WERI-Rb-1 (cell line): ENCODE data around the gene DAB1.

Source experiments
- DNase-seq: peaks from one replicate; pipeline ENCODE4 v3.0.0-alpha.2; 2020
- H3K27ac ChIP-seq: fragments of 250-450 bp; sonication (Bioruptor Pico); 2 replicates; pipeline ENCODE4 v1.5.1; 2020; ENCODE audit warnings: mild to moderate bottlenecking, moderate library complexity
- H3K27me3 ChIP-seq: fragments of 250-450 bp; sonication (Bioruptor Pico); 2 replicates; pipeline ENCODE4 v1.5.1; 2021; ENCODE audit warnings: mild to moderate bottlenecking, low read depth, moderate library complexity; ENCODE audit not compliant: insufficient read depth, severe bottlenecking
- H3K36me3 ChIP-seq: fragments of 250-450 bp; sonication (Bioruptor Pico); 2 replicates; pipeline ENCODE4 v1.5.1; 2020; ENCODE audit warnings: mild to moderate bottlenecking, moderate library complexity
- H3K4me3 ChIP-seq: 2 replicates; pipeline ENCODE4 v1.5.1; 2011; ENCODE audit warnings: low read depth, mild to moderate bottlenecking, control low read depth, low read length
- H3K9me3 ChIP-seq: fragments of 250-450 bp; sonication (Bioruptor Pico); 2 replicates; pipeline ENCODE4 v1.5.1; 2021; ENCODE audit warnings: mild to moderate bottlenecking, moderate library complexity; ENCODE audit not compliant: severe bottlenecking
- TF ChIP-seq, protein P1 (sequence below): IDR thresholded peaks from 2 replicates; pipeline ENCODE4 v1.5.1; 2011; ENCODE audit warnings: low read depth, mild to moderate bottlenecking, control low read depth, inconsistent platforms, low read length

DAB1 gene

GRCh38 chr1:57204942-57205787 is 218.7 kb downstream of the DAB1 start:
- no peaks in the 10 kb centered on the region for H3K9me3 ChIP-seq
- no peaks in the 10 kb centered on the region for H3K27me3 ChIP-seq
- TF ChIP-seq, protein P1, sequence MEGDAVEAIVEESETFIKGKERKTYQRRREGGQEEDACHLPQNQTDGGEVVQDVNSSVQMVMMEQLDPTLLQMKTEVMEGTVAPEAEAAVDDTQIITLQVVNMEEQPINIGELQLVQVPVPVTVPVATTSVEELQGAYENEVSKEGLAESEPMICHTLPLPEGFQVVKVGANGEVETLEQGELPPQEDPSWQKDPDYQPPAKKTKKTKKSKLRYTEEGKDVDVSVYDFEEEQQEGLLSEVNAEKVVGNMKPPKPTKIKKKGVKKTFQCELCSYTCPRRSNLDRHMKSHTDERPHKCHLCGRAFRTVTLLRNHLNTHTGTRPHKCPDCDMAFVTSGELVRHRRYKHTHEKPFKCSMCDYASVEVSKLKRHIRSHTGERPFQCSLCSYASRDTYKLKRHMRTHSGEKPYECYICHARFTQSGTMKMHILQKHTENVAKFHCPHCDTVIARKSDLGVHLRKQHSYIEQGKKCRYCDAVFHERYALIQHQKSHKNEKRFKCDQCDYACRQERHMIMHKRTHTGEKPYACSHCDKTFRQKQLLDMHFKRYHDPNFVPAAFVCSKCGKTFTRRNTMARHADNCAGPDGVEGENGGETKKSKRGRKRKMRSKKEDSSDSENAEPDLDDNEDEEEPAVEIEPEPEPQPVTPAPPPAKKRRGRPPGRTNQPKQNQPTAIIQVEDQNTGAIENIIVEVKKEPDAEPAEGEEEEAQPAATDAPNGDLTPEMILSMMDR, result no peak
- H3K4me3 ChIP-seq, result no peak overlapping the region
- H3K36me3 ChIP-seq, result no peaks in the 10 kb centered on the region
- no peak overlapping the region for H3K27ac ChIP-seq
- no peak for DNase-seq

DNA sequence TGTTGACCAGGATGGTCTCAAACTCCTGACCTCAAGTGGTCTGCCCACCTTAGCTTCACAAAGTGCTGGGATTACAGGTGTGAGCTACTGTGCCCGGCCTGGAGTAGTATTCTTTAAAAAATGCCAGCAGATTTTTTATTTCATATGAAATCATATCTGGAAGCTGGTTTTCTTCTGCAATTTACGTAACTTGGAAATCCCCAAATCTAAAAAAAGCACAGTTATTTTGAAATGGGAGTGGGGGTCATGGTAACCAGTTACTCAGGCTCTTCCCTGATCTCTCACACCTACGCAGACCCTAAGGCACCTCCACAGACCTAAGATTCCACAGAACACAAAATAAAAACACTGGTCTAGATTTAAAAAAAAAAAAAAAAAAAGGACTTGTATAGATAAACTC is 219.8 kb downstream of the DAB1 start:
- no peak for DNase-seq
- no peaks in the 10 kb centered on the region for H3K27me3 ChIP-seq
- H3K4me3 ChIP-seq, result no peak overlapping the region
- TF ChIP-seq, protein P1, result no peak
- no peaks in the 10 kb centered on the region for H3K9me3 ChIP-seq
- H3K27ac ChIP-seq, result no peak overlapping the region
- H3K36me3 ChIP-seq, result no peaks in the 10 kb centered on the region

- no peaks in the 10 kb centered on the region for H3K36me3 ChIP-seq
- DNase-seq, result no peak
- no peaks in the 10 kb centered on the region for H3K9me3 ChIP-seq
- TF ChIP-seq, protein P1, result no peak
- H3K27me3 ChIP-seq, result no peaks in the 10 kb centered on the region
- no peak overlapping the region for H3K27ac ChIP-seq
- H3K4me3 ChIP-seq, result no peak overlapping the region
Observed at GRCh38 chr1:57202241-57202640, 221.6 kb downstream of the DAB1 start.

DNA sequence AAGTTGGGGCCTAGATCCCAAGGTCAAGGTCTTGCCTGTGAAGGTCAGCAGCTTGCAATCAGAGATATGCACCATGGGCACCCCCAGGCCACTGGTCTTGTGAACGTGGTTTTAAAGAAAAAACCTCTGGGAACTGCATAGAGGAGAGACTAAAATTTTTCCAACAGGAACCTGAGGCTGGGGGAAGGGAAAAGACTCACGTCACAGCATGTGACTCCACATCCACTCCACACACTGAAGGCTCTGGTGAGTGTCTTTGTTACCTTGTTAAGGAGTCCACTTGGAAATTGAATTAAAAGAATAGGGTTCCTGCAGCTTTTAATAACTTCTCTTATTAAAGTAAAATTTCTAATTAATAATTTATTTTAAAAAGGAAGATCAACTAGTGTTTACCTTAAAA is 224.9 kb downstream of the DAB1 start:
- Histone ChIP-seq H3K27ac (no peak overlapping the region), H3K36me3 (no peaks in the 10 kb centered on the region), H3K9me3 (no peaks in the 10 kb centered on the region), H3K27me3 (no peaks in the 10 kb centered on the region), H3K4me3 (no peak overlapping the region)
- no peak for DNase-seq
- TF ChIP-seq, protein P1, result no peak

DNA sequence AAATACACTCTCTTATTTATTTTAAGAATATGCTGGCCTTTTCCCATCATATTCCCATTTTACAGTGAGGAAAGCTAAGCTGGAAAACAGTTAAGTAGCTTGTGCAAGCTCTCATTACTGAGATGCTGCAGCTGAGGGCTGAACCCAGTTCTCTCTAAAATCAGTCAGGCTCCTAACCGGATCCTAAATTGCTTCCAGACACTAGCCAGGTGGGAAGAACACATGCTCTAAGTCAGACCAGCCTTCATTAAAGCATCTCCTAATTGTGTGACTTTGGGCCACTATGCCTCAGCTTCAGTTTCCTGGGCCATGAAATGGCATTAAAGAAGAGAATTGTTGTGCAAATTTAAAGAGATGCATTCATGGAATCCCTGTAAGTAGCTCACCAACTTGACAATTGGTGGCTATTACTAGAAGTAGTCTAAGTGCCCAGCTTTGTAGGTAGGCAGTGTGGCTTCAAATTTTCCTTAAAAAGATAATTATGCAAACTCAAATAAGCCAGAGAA is 228.4 kb downstream of the DAB1 start:
- H3K4me3 ChIP-seq, result no peak overlapping the region
- H3K27ac ChIP-seq, result no peak overlapping the region
- no peaks in the 10 kb centered on the region for H3K9me3 ChIP-seq
- H3K27me3 ChIP-seq, result no peaks in the 10 kb centered on the region
- no peaks in the 10 kb centered on the region for H3K36me3 ChIP-seq
- TF ChIP-seq, protein P1, result no peak
- DNase-seq, result no peak
